A549 (cell line): Measurements from ENCODE around the gene BABAM2. TPM values are rescaled to one million over a fixed set of nuclear protein-coding genes. Genes with fewer than 3 reads are reported as not detected.
A peak's percentile ranks its signal among the peaks of the same experiment; 100 is the strongest.
"Not testable (repeated sequence)": the region's sequence is repeated elsewhere in the genome, so short reads cannot be mapped to it uniquely, and the experiment has no call there.

Source experiments
- ATAC-seq, 2 experiments: fragments of 200-7000 bp in 1 of 2; fragments of >200 bp in 1 of 2; cut with Nextera tagmentation in 1 of 2; cut with Tn5 transposase in 1 of 2; 3 replicates each; pipeline versions ENCODE4 v1.8.0 to v1.9.1; 2018 to 2020; ENCODE audit warnings: mild to moderate bottlenecking in 1 of 2, moderate library complexity in 1 of 2
- CTCF ChIA-PET: fragments of 300-600 bp; sonication (Branson Sonifier 250); formaldehyde crosslinking; extraction: SDS; loops from one replicate; lab custom pipeline; 2021; ENCODE audit warnings: antibody characterized with exemption, inconsistent platforms; lab: Yijun Ruan, JAX
- POLR2A ChIA-PET: fragments of 350-600 bp; formaldehyde crosslinking; extraction: SDS; loops from one replicate; lab custom pipeline; 2021; ENCODE audit warnings: antibody characterized with exemption, inconsistent platforms; lab: Yijun Ruan, JAX
- DNase-seq, 2 experiments: peaks; one replicate each; pipeline versions ENCODE4 v3.0.0 to v3.0.0-alpha.2; 2011 to 2016; ENCODE audit warnings: low read depth in 1 of 2, low spot score in 1 of 2
- FAIRE-seq: peaks from 2 replicates; lab custom pipeline; 2011; peaks lifted over from hg19 to GRCh38; lab: Jason Lieb, UNC
- H3K27ac ChIP-seq, 2 experiments: fragments of >200 bp; sonication (Bioruptor Twin); formaldehyde crosslinking; 3 replicates each; pipeline ENCODE4 v1.5.1; 2016 to 2017
- H3K4me1 ChIP-seq: fragments of >200 bp; sonication (Bioruptor Twin); formaldehyde crosslinking; 3 replicates; pipeline ENCODE4 v1.6.1; 2016
- H3K4me2 ChIP-seq: fragments of >200 bp; sonication (Bioruptor Twin); formaldehyde crosslinking; 3 replicates; pipeline ENCODE4 v1.6.1; 2016
- H3K4me3 ChIP-seq: fragments of >200 bp; sonication (Bioruptor Twin); formaldehyde crosslinking; 3 replicates; pipeline ENCODE4 v1.5.1; 2016
- H3K9me3 ChIP-seq: fragments of >200 bp; sonication (Bioruptor Twin); formaldehyde crosslinking; 3 replicates; pipeline ENCODE4 v1.6.1; 2016
- BHLHE40 ChIP-seq: IDR thresholded peaks from 2 replicates; pipeline ENCODE4 v1.6.1; 2012; ENCODE audit warnings: low read depth, low read length, inconsistent platforms
- CBX2 ChIP-seq: fragments of 200-600 bp; sonication (generic); IDR thresholded peaks from 2 replicates; pipeline ENCODE4 v1.6.1; 2016; ENCODE audit warnings: low read depth, mild to moderate bottlenecking, borderline replicate concordance
- CHD2 ChIP-seq: fragments of 150-350 bp; IDR thresholded peaks from 2 replicates; pipeline ENCODE4 v1.6.1; 2014; ENCODE audit warnings: low read length; ENCODE audit not compliant: partially characterized antibody
- EHMT2 ChIP-seq: fragments of 200-600 bp; sonication (generic); IDR thresholded peaks from 2 replicates; pipeline ENCODE4 v1.6.1; 2016; ENCODE audit warnings: antibody characterized with exemption, low read depth, mild to moderate bottlenecking, moderate library complexity
- ESRRA ChIP-seq: fragments of 150-350 bp; IDR thresholded peaks from 2 replicates; pipeline ENCODE4 v1.6.1; 2014; ENCODE audit warnings: mild to moderate bottlenecking, low read length, borderline replicate concordance
- HDAC2 ChIP-seq: fragments of 200-600 bp; sonication (generic); IDR thresholded peaks from 2 replicates; pipeline ENCODE4 v1.6.1; 2016
- HEYL ChIP-seq: fragments of 250-450 bp; sonication (Bioruptor Pico); IDR thresholded peaks from 2 replicates; pipeline ENCODE4 v1.8.0; 2021; ENCODE audit warnings: mild to moderate bottlenecking, moderate library complexity
- HOXA7 ChIP-seq: fragments of 250-450 bp; sonication (Bioruptor Pico); IDR thresholded peaks from 2 replicates; pipeline ENCODE4 v1.5.0; 2020; ENCODE audit warnings: mild to moderate bottlenecking, moderate library complexity
- HOXB5 ChIP-seq: fragments of 250-450 bp; sonication (Bioruptor Pico); IDR thresholded peaks from 2 replicates; pipeline ENCODE4 v1.5.0; 2020; ENCODE audit warnings: mild to moderate bottlenecking, moderate library complexity
- JUN ChIP-seq, 2 experiments: fragments of >200 bp; sonication (Bioruptor Twin); formaldehyde crosslinking; IDR thresholded peaks; 2 replicates in 1 of 2; 3 replicates in 1 of 2; pipeline ENCODE4 v1.6.1; 2016 to 2017
- KDM5A ChIP-seq: fragments of 200-600 bp; sonication (generic); IDR thresholded peaks from 2 replicates; pipeline ENCODE4 v1.6.1; 2016; ENCODE audit warnings: antibody characterized with exemption, mild to moderate bottlenecking
- MAFK ChIP-seq: fragments of 450-650 bp; IDR thresholded peaks from 2 replicates; pipeline ENCODE4 v1.6.1; 2014; ENCODE audit not compliant: partially characterized antibody
- MYC ChIP-seq: IDR thresholded peaks from 2 replicates; pipeline ENCODE4 v1.6.1; 2012; ENCODE audit warnings: mild to moderate bottlenecking, inconsistent platforms, low read length, improper control_type of control experiment, borderline replicate concordance
- NFE2L2 ChIP-seq: fragments of 150-350 bp; conservative IDR thresholded peaks from 2 replicates; pipeline ENCODE4 v1.6.1; 2014; ENCODE audit warnings: low read length
- POLR2AphosphoS2 ChIP-seq: conservative IDR thresholded peaks from 2 replicates; pipeline ENCODE4 v1.6.1; 2012; ENCODE audit warnings: low read length, improper control_type of control experiment, inconsistent platforms
- RFX5 ChIP-seq: fragments of 450-650 bp; IDR thresholded peaks from 2 replicates; pipeline ENCODE4 v1.7.1; 2014; ENCODE audit warnings: antibody characterized with exemption, mild to moderate bottlenecking, moderate library complexity
- RNF2 ChIP-seq: fragments of 200-600 bp; sonication (generic); IDR thresholded peaks from 2 replicates; pipeline ENCODE4 v1.6.1; 2016; ENCODE audit warnings: low read depth, mild to moderate bottlenecking, antibody characterized with exemption, moderate library complexity, borderline replicate concordance
- TP53 ChIP-seq: fragments of 250-450 bp; sonication (Bioruptor Pico); IDR thresholded peaks from 2 replicates; pipeline ENCODE4 v1.5.0; 2021; ENCODE audit warnings: mild to moderate bottlenecking, moderate library complexity
- ZC3H11A ChIP-seq: fragments of 450-650 bp; IDR thresholded peaks from 2 replicates; pipeline ENCODE4 v1.6.1; 2014; ENCODE audit warnings: antibody characterized with exemption, mild to moderate bottlenecking
- ZFP36 ChIP-seq: fragments of 450-650 bp; IDR thresholded peaks from 2 replicates; pipeline ENCODE4 v1.6.1; 2014; ENCODE audit warnings: borderline replicate concordance; ENCODE audit not compliant: partially characterized antibody
- ZSCAN20 ChIP-seq: fragments of 250-450 bp; sonication (Bioruptor Pico); IDR thresholded peaks from 2 replicates; pipeline ENCODE4 v1.8.0; 2022; ENCODE audit warnings: mild to moderate bottlenecking, moderate library complexity
- WGBS: methylation state at CpG from one replicate; pipeline ENCODE4 v1.1.6; 2017; ENCODE audit errors: missing lambda C conversion rate; 5-methylcytosine and 5-hydroxymethylcytosine counted together
- polyA plus RNA-seq, 4 experiments: library from polyadenylated mRNA; depleted of rRNA in 3 of 4; stranded (reverse); fragments of >200 nt; fragmentation: RNase III in 1 of 4; extraction: RNeasy Plus Mini Kit Qiagen cat#74134 plus additional on column Dnase treatment in 1 of 4; gene quantifications; 2 replicates in 3 of 4; 3 replicates in 1 of 4; pipeline ENCODE4 v1.2.3, GENCODE V29; 2011 to 2017
- TF ChIP-seq, protein P1 (sequence below): fragments of 250-450 bp; sonication (Bioruptor Pico); IDR thresholded peaks from 2 replicates; pipeline ENCODE4 v1.5.0; 2020; ENCODE audit warnings: low read depth, mild to moderate bottlenecking, moderate library complexity
- TF ChIP-seq, protein P2 (sequence below): fragments of >200 bp; sonication (Bioruptor Twin); formaldehyde crosslinking; IDR thresholded peaks from 3 replicates; pipeline ENCODE4 v1.5.1; 2016
- TF ChIP-seq, protein P3 (sequence below): IDR thresholded peaks from 2 replicates; pipeline ENCODE4 v1.6.1; 2012; ENCODE audit warnings: low read depth, borderline replicate concordance
- TF ChIP-seq, protein P4 (sequence below): IDR thresholded peaks from 2 replicates; pipeline ENCODE4 v1.6.1; 2012
- TF ChIP-seq, protein P5 (sequence below): fragments of 150-350 bp; IDR thresholded peaks from 2 replicates; pipeline ENCODE4 v1.6.1; 2014; ENCODE audit warnings: low read depth, mild to moderate bottlenecking, low read length
- TF ChIP-seq, protein P6 (sequence below): fragments of >200 bp; sonication (Bioruptor Twin); formaldehyde crosslinking; IDR thresholded peaks from 2 replicates; pipeline ENCODE4 v1.6.1; 2016

BABAM2 gene
- polyA plus RNA-seq, 2 of the 4 experiments (the other 2 are of a cell fraction) = 53.7 to 78.4 TPM

DNA sequence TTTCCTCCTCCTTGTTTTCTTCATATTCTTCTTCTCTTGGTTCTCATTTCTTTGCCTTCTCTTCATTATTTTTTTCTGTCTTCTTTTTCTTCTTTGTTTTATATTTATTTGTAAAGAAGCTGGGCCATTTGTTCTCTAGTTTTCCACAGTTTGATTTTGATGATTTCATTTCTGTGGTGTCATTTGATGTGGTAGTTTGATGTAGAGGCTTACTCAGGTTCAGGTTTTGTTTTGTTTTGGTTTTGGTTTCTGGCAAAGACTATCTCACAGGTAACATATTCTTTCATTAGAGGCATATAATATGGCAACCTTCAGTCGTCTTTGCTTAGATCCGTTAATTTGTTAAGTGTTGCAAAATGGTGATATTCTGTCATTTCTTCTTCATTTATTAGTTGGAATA, 75.3 kb downstream of the BABAM2 start:
- Histone ChIP-seq H3K27ac (no peak overlapping the region; a peak in 1 of 6 replicates), H3K4me2 (no peak overlapping the region), H3K4me3 (no peak overlapping the region), H3K4me1 (peaks cover 34% of the 10 kb centered on the region), H3K9me3 (peaks cover 45% of the 10 kb centered on the region)
- ChIA-PET CTCF (interaction anchor here (0.6 to 2.5 kb wide), 2 partner anchors 48 to 242 kb away, joined by 3 to 6 read pairs; no protein-coding TSS in a partner anchor), POLR2A (no interaction called here)
- no peak for FAIRE-seq
- no peak for DNase-seq
- ATAC-seq = no peak
- TF ChIP-seq ZSCAN20 = no peak
- TF ChIP-seq BHLHE40 = no peak
- TF ChIP-seq ZFP36 = no peak
- no peak for TF ChIP-seq MYC
- 85% methylated on average over 2 of the region's 2 CpGs for WGBS

DNA sequence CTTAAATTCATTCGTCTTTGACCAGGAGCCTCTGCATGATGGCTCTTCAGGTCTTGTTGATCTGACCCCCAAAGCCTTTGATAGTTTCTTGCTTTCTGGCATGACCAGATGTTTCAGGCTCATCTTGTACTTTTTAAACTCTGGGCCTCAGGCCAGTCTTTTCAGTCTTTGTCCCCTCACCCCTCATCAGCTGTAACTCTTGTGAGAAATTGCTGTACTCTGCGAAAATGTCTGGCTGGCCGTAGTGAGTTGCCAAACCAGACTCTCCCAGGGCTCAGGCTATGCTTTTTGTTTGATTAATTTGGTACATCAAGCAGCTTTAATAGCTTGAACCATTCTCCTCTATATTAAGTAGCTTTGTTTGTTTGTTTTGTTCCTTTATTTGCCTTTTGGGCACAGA, 75.9 kb downstream of the BABAM2 start:
- DNase-seq (no peak), FAIRE-seq (no peak)

DNA sequence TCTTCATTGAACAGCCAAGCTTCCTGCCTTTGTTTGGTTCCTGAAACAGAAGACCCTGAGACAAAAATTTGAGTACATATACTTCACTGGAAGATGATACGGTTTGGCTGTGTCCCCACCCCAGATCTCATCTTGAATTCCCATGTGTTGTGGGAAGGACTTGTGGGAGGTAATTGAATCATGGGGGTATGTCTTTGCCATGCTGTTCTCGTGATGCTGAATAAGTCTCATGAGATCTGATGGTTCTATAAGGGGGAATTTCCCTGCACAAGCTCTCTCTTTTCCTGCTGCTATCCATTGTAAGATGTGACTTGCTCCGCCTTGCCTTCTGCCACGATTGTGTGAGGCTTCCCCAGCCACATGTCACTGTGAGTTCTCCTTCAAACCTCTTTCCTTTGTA, 76.5 kb downstream of the BABAM2 start:
- Histone ChIP-seq H3K27ac (peak overlapping the region in 1 of 2 experiments; percentile 53; a peak in 4 of 6 replicates), H3K4me1 (peaks cover 34% of the 10 kb centered on the region), H3K4me2 (no peak overlapping the region), H3K4me3 (no peak overlapping the region), H3K9me3 (peaks cover 45% of the 10 kb centered on the region)
- ATAC-seq = no peak
- no peak for DNase-seq
- CTCF ChIA-PET = interaction anchor here (0.9 to 1.4 kb wide), 2 partner anchors 12 to 283 kb away, joined by 3 to 7 read pairs; no protein-coding TSS in a partner anchor
- POLR2A ChIA-PET = no interaction called here
- 86% methylated on average over 4 of the region's 4 CpGs for WGBS
- TF ChIP-seq HOXB5 (CRISPR knock-in tag) (no peak), KDM5A (no peak), EHMT2 (no peak), JUN (IDR thresholded peaks at IDR 0.05) (no peak), CBX2 (no peak), HEYL (CRISPR knock-in tag) (no peak), MAFK (no peak), ZC3H11A (no peak), TP53 (CRISPR knock-in tag) (no peak), HDAC2 (no peak), CHD2 (no peak), ESRRA (no peak), NFE2L2 (no peak), RNF2 (no peak)
- TF ChIP-seq, protein P1, sequence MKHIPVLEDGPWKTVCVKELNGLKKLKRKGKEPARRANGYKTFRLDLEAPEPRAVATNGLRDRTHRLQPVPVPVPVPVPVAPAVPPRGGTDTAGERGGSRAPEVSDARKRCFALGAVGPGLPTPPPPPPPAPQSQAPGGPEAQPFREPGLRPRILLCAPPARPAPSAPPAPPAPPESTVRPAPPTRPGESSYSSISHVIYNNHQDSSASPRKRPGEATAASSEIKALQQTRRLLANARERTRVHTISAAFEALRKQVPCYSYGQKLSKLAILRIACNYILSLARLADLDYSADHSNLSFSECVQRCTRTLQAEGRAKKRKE (CRISPR knock-in tag) = no peak
- TF ChIP-seq, protein P2, sequence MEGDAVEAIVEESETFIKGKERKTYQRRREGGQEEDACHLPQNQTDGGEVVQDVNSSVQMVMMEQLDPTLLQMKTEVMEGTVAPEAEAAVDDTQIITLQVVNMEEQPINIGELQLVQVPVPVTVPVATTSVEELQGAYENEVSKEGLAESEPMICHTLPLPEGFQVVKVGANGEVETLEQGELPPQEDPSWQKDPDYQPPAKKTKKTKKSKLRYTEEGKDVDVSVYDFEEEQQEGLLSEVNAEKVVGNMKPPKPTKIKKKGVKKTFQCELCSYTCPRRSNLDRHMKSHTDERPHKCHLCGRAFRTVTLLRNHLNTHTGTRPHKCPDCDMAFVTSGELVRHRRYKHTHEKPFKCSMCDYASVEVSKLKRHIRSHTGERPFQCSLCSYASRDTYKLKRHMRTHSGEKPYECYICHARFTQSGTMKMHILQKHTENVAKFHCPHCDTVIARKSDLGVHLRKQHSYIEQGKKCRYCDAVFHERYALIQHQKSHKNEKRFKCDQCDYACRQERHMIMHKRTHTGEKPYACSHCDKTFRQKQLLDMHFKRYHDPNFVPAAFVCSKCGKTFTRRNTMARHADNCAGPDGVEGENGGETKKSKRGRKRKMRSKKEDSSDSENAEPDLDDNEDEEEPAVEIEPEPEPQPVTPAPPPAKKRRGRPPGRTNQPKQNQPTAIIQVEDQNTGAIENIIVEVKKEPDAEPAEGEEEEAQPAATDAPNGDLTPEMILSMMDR = no peak
- TF ChIP-seq, protein P3, sequence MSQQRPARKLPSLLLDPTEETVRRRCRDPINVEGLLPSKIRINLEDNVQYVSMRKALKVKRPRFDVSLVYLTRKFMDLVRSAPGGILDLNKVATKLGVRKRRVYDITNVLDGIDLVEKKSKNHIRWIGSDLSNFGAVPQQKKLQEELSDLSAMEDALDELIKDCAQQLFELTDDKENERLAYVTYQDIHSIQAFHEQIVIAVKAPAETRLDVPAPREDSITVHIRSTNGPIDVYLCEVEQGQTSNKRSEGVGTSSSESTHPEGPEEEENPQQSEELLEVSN = no peak
- TF ChIP-seq, protein P4, sequence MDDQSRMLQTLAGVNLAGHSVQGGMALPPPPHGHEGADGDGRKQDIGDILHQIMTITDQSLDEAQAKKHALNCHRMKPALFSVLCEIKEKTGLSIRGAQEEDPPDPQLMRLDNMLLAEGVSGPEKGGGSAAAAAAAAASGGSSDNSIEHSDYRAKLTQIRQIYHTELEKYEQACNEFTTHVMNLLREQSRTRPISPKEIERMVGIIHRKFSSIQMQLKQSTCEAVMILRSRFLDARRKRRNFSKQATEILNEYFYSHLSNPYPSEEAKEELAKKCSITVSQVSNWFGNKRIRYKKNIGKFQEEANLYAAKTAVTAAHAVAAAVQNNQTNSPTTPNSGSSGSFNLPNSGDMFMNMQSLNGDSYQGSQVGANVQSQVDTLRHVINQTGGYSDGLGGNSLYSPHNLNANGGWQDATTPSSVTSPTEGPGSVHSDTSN = no peak
- TF ChIP-seq, protein P5, sequence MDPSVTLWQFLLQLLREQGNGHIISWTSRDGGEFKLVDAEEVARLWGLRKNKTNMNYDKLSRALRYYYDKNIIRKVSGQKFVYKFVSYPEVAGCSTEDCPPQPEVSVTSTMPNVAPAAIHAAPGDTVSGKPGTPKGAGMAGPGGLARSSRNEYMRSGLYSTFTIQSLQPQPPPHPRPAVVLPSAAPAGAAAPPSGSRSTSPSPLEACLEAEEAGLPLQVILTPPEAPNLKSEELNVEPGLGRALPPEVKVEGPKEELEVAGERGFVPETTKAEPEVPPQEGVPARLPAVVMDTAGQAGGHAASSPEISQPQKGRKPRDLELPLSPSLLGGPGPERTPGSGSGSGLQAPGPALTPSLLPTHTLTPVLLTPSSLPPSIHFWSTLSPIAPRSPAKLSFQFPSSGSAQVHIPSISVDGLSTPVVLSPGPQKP = no peak
- TF ChIP-seq, all 56 proteins: peak for 0
- no peak for FAIRE-seq

More for the DNA sequence above, 75.9 kb downstream of the BABAM2 start:
- Histone ChIP-seq H3K4me1 (peaks cover 34% of the 10 kb centered on the region), H3K4me2 (0 out of 3 replicates have a peak overlapping the region, but pooled peaks have one; percentile 3), H3K4me3 (no peak overlapping the region), H3K27ac (peak overlapping the region in 1 of 2 experiments; percentile 53; a peak in 3 of 6 replicates)
- CTCF ChIA-PET = interaction anchor here (0.9 kb wide), 1 partner anchor 283 kb away, joined by 3 read pairs; no protein-coding TSS in a partner anchor
- POLR2A ChIA-PET = no interaction called here
- no peak for ATAC-seq
- WGBS = 89% methylated on average over 3 of the region's 3 CpGs
- no peak for TF ChIP-seq HOXA7 (CRISPR knock-in tag)
- TF ChIP-seq POLR2AphosphoS2 = no peak
- TF ChIP-seq, protein P6, sequence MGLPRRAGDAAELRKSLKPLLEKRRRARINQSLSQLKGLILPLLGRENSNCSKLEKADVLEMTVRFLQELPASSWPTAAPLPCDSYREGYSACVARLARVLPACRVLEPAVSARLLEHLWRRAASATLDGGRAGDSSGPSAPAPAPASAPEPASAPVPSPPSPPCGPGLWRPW = no peak
- TF ChIP-seq RFX5 = no peak
- TF ChIP-seq, all 56 proteins: peak for 0
- H3K9me3 ChIP-seq = peaks cover 45% of the 10 kb centered on the region

DNA sequence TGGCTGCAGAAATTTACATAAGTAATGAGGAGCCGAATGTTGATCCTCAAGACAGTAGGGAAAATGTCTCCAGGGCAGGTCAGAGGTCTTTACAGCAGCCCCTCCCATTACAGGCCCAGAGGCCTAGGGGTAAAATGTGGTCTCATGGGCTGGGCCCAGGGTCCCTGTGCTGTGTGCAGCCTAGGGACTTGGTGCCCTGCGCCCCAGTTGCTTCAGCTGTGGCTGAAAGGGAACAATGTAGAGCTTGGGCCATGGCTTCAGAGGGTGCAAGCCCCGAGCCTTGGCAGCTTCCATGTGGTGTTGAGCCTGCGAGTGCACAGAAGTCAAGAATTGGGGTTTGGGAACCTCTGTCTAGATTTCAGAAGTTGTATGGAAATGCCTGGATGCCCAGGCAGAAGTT, 77.5 kb downstream of the BABAM2 start:
- Histone ChIP-seq H3K27ac (peak overlapping the region in 1 of 2 experiments; percentile 27; a peak in 1 of 6 replicates), H3K4me1 (peaks cover 25% of the 10 kb centered on the region), H3K9me3 (peaks cover 45% of the 10 kb centered on the region)
- FAIRE-seq, ATAC-seq, DNase-seq, H3K4me2 ChIP-seq, H3K4me3 ChIP-seq, POLR2A ChIA-PET: not testable (repeated sequence)
- 88% methylated on average over 4 of the region's 4 CpGs for WGBS
- CTCF ChIA-PET = interaction anchor here (0.8 to 1.4 kb wide), 3 partner anchors 13 to 62 kb away, joined by 3 to 7 read pairs (median 4); no protein-coding TSS in a partner anchor
